ENCODE data around the gene ATP8A2.
"Not testable (repeated sequence)": the region's sequence is repeated elsewhere in the genome, so short reads cannot be mapped to it uniquely, and the experiment has no call there.

GRCh38 chr13:26069642-26070041 is 697.9 kb downstream of the ATP8A2 start:
- not testable (repeated sequence) for TF ChIP-seq CTCF, POLR2AphosphoS5, POLR2A (IDR thresholded peaks at IDR 0.05)
